Left forelimb (tissue), 1 donor: ENCODE data around the gene SLC17A2.

Experiments
- DNase-seq: peaks from one replicate; pipeline ENCODE4 v3.0.0-alpha.2; 2018; ENCODE audit warnings: low spot score

The SLC17A2 gene

DNA sequence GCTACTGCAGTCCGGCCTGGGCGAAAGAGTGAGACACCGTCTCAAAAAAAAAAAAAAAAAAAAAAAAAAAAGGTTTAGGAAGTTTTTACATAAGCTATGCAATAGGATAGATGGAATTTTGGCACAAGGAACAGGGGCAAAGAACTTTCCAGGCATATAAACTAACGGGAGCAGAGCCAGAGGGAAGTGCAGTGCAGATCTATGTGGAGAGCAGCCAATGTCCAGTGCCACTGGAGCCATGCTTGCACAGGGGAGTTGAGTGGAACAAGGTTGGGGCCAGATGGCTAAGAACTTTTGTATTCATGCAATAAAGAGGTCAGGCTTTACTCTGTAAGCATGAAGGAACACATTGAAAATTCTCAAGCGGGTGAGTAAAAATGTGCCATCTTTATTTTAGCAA lies 10.8 kb downstream of the SLC17A2 start:
- no peak for DNase-seq

DNA sequence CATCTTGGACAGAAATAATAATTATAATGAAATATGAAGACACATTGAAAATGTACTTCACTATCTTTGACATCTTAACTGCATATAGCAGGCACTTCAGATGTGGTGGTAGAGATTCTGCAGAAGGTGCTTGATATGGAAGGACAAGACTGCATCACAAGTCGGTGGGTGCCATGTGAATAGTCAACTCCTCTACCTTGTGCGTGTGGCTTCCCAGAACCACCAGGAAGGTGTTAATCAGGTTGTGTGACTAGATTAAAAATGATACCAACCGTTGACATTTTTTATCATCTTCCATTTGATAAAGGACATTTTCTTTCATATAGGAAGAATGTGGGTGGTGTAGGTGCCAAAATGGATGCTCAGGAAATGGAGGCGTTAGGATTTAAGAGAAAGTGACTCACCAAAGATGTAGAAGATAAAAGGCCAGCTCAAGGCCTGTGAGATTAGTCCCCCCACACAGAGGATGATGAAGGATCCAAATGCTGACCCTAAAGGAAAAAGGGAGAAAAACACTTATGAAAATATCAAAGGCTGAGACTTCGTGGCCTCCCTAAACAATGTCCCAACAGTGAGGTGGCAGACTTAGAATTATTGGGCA lies 12.3 kb downstream of the SLC17A2 start:
- no peak for DNase-seq

DNA sequence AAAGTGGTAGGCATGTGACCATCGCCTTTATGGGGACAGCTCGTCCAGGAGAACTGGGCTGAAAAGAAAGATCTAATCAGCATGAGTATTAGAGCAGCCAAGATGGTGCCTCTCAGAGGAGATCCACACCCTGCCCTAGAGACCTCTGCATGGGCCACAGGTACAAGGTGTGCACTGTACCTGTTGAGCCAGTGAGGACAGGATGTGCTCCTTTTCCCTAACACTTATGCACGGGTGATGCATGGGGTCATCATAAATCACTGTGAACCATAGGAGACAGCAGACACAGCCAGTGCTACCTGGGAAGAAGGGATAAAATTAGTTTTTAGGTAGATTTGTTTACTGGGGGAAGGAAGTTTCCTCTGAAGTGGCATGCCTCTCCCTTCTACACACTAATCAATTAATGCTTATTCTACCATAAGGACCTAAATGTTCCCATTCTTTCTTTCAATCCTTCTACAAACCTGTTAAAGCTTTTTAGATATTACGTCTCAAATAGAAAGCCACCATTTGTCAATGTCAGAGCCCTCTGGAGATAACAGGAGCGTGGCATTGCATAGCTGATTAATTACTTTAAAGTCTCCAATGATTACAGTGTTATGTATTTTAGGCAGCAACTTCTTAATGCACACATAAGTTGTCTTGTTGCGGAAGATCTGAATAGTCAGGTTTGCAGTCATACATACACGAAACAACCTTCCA lies 13.6 kb downstream of the SLC17A2 start:
- no peak for DNase-seq

DNA sequence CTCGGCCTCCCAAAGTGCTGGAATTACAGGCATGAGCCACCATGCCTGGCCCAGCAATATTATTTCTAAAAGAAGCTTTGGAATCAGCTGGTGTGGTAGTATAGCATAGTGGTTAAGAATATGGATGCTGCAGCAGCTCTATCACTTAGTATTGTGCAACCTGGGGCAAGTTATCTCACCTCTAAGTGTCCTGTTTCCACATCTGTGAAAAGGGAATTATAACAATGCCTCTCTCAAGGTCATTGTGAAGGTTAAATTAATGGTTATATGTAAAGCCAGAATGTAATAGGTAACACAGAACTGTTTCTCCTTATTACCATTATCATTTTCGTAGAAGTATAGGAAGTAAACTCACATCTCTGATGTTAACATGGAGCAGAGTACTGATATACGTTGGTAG lies 14.2 kb downstream of the SLC17A2 start:
- no peak for DNase-seq

DNA sequence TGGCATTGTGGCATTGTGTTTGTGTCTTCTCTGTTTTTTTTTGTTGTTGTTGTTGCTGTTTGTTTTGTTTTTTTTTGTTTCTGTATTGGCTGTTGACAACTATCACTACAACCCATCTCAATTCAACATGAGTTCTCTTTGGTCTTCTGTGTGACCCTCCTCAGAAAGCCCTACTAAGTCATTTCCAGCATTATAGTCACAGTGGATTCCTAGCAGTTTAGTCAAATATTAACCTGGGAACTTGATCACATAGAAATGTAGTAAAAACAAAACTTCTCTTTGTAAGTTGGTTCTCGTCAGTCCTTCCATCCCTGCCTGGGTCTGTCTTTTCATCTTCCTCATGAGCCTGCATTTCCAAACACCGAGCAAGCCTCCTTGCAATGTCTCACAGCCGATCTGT lies 16.8 kb downstream of the SLC17A2 start:
- no peak for DNase-seq

DNA sequence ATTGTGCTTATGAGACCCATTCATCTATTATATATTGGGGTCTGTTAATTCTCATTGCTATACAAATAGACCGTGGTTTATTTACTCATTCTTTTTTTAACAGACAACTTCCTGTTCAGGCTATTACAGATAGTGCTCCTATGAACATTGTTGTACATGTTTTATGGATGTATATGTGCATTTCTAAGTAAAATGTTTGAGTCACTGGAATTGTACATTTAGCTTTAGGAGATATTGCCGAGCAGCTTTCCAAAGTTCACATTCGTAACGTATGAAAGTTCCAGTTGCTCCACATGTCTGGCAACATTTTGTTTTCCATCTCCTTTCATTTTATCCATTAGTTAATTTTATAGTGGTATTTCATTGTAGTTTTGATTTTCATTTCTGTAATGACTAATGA lies 19.1 kb downstream of the SLC17A2 start:
- DNase-seq, result no peak

DNA sequence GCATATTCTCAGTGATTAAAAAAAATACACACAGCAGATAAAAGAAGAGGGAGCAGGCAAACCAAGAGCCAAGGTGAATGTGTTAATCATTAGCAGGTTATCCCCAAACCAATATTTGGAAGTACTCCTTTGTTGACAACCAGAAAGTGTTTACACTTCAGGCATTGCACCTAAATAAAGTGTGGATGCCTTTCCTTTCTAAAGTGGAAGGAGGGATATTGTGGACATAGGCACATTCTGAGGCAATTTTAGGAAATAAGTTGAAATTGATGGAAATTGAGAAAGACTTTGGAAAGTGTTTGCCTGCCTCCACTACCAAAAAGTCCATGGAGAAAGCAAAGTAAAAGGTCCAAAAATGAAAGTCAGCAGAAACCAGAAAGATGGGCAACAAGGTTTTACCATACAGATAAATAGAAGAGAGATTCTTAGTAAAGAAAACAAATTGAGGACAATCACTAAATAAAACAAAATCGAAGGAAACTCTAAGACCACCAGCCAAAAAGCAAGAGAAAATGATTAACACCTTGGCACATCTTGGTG lies 22.9 kb downstream of the SLC17A2 start:
- DNase-seq, result no peak

DNA sequence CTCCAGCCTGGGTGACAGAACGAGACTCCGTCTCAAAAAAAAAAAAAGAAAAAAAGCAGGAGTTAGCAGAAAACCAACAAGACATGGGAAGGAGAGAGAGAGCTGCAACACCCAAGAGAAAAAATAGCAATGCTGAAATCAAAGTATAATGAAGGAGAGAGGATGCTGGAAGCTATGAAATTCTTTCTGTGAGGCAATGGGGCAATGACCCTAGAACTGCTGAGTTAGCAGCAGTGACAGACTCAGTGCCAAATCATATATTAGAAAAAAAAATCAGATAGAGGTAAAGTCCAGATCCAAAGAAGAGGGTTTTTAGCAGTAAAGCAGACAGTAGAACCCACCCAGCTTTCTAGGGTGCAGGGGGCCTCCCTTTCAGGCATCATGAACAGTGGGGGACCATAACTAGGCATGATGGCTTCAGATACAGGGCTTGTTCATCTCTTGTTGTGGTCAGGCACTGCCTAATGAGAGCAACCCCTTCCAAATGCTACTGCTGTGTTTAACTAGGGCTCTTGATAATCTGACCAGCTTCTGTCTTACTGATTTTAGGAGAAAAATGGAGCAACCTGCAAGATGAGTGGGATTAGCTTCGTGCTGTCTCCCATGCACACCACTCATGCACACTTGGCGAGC lies 26.9 kb downstream of the SLC17A2 start:
- DNase-seq, result no peak

DNA sequence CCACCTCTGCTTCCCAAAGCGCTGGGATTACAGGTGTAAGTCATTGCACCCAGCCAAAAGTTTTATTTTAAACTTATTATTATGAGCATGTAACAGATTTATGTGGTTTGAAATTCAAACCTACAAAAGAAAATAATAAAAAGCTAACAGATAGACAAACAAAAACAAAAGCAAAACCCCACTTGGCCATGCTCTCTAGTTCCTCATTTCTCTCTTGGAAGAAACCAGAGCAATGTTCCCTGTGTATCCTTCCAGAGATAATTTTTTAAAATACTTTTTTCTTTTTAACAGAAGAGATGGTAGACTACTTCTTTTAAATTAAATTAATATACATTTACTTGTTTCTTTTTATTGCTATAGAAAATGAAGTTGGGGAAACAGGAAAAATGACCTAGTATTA lies 28.4 kb downstream of the SLC17A2 start:
- DNase-seq, result no peak

DNA sequence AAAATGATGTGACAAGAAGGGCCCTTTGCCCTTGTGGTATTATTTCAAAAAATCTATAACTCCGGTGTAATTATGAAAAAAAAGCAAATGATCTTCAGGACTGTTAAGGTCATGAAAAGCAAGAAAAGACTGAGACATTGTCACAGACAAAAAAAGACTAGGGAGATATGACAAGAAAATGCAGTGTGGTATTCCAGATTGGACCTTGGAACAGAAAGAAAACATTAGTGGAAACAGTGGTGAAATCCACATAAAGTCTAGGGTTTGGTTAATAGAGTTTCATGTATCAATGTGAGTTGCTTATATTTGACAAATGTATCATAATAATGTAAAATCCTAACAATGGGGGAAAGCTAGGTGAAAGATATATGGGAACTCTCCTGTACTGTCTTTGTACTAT lies 29.6 kb downstream of the SLC17A2 start:
- DNase-seq, result no peak

DNA sequence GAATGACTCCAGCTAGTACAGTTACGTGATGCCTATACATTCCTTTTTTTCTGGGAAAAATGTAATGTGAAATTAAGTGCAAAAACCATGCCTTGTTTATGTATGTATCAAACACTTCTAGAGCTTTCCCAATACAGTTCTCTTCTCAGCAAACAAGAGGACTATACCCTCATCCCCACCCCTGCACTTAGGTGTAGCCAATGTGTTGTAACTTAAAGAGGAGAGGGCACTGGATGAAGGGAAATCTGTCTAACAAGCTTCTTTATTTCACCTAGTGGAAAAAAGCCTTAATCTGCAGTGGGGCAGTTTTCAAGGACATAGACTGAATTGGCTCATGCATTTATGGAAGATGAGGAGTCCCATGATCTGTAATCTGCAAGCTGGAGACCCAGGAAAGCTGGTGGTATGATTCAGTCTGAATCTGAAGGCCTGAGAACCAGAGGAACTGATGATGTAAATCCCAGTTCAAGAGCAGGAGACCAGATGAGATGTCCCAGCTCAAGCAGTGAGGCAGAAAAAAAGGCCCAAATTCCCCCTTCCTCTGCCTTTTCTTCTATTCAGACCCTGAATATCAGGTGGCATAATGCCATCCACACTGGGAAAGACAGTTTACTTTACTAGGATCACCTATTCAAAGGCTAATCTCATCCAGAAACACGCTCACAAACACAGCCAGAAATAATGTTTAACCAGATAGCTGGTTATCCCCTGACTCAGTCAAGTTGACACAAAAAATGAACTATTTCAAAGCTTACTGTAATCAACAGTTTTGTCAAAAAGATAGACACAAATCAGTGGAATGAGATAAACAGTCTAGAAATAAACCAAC lies 30.7 kb downstream of the SLC17A2 start:
- no peak for DNase-seq

DNA sequence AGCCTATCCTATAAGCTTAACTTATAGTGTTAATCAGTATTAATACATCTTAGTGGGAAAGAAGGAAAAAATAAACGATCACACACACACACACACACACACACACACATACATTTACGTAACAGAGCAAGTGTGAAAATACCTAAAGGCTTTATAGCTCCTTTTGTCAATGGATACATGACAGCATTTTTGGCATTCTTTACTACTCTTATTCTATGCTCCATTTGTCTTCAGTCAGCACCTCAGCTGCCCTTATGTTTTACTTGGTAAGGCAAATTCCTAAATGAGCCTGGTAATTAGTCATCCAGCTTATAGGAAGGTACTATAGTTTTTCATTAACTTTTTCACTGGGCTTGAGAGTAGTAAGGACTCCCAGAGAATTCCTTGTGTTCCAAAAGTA lies 31.4 kb downstream of the SLC17A2 start:
- DNase-seq, result no peak

DNA sequence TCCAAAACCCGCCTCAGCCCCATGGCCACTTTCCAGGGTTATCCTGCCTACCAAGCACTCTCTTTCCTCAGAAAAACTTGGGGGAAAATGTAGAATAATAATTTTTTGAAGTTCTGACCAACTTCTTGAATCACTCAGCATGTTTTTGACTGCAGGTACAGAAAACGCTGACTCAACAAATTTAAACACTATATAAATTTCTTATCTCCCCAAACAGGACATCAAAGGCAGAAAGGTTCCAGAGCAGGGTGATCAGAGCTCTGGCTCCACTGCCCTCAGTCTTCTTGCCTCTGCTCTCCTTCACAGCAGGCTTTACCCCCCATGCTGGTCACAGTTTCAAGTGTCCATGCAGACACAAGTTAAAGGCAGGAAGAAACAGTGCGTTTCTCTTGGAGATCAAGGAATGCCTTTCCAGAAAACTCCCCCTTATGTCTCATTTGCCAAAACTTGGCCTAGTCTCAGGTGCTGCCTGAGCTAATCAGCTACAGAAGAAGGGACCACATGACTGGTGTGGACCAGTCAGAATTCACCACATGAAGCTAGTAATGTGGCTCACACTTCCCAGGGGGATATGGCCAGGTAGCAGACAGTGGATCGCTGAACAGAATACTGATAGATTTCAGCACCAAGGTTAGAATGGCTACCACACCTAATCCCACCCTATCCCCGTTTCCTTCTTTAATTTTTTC lies 32.1 kb downstream of the SLC17A2 start:
- DNase-seq, result no peak

DNA sequence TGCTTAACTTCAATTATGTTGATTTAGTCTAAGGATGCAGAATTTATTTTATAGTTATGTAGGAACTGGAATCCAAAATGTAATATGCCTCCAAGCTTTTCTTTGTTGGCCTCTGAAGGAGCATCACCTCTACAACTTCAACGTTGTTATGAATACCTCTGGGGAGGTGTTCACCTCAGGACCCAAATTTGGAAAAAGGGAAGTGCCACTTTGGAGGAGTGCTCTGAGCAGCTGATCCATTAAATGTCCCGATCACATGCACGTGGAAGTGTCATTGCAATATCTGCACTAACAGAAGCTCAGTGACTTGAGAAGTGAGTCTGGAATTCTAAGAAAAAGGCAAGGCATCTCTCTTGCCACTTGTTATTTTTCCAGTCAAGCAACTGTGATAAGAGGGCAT lies 34.2 kb downstream of the SLC17A2 start:
- no peak for DNase-seq

DNA sequence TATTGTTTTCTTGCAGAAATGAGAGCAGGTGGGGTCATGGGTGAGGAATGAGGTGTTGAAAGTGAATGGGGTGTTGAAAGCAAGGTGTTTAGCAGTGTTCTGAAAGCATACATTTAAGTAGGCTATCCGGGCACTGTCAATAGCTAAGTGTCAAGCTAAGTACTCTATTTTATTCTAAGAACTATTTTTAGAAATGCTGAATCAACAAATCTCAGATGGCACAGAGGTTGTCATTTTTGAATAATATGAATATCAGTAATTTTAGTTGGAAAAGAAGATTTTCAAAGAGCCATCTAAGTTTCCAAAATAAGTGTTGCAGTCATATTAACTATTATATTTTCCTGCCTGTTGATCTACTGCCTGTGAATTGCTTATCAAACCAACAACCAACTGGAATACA lies 34.7 kb downstream of the SLC17A2 start:
- no peak for DNase-seq

DNA sequence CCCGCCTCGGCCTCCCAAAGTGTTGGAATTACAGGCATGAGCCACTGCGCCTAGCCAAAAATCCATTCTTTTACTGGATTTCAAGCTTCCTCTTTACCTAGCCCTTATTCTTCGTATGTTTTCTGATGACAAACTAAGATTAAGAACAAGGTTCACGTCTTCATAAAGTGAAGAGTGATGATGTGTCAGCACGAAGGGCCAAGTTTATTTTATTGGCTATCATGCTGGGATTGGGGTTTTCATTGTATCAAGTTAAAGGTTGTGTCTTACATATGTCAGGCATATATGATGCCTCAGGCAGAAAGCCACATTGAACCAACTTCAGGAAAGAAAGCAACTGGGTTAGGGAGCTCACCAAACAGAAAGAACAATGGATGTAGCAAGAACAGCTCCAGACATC lies 36.7 kb downstream of the SLC17A2 start:
- no peak for DNase-seq

DNA sequence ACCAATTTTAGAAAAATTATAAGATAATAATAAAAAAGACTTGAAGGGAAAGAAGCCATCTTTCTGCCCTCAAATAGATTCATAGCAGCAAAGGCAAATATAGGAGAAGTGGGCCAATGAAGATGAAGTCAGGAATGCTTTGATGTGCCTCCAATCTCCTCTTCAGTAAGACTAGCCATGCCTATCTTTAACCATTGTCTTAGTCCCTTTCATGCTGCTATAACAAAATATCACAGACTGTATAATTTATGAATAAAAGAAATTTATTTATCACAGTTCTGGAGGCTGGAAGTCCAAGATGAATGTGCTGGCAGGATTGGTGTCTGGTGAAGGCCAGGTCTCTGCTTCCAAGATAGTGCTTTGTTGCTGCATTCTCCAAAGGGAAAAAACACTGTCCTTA lies 37.6 kb downstream of the SLC17A2 start:
- DNase-seq, result no peak

DNA sequence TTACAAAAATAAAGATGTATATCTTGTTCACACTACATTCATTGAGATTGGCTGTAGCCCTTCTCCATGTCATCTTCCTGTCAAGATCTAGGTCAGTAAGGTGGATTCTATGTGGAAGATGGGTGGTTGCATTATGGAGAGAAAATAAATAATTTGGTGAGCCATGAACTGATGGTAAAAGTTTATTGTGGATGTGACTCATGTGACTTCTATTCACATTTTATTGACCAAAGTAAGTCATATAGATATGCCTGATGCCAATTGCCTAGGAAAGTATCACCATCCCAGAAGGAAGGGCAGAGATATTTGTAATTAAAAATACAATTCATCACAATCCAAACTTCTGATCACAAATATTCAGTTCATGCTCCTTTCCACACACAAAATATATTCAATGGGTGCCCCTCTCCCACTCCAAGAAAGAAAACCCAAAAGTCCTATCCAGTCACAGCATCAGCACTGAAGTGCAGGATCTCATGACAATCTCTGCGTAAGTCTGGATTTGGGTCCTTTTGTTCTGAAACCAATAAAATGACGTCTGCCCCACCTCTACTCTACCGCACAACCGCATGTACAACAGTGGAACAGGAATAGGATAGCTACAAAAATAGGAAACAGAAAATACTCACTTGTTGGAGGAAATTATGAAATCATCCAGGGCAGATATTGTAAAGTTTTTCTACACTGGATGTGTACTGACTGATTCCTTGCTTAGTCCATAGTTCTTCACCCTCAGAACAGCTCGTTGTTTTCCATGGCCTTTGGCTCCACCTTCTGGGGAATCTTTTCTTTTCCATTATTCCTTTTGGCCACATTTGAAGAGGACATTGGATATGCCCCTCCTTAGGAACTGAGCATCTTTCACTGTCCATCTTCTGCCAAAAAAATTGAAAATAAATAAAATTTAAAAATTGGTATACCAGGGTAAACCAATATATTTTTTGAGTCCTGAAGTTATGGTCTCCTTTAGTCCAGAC lies 40.3 kb downstream of the SLC17A2 start:
- DNase-seq, result no peak

DNA sequence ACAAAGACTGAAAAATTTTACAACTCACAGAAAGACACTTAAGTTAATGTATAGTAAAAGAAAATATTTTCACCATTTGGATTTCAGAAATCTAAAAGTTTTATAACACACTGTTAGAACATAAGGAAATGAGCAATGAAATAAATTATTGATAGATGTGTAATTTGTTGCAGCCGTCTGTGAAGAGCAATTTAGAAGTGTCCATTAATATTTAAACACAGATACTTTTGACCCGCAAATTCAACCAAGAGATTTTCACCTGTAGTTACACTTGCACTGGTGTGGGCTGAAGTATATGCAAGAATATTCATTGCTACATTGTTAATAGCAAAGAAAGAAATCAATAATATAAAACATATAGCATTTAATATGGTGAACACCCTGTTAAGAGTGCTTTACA lies 41.9 kb downstream of the SLC17A2 start:
- DNase-seq, result no peak

DNA sequence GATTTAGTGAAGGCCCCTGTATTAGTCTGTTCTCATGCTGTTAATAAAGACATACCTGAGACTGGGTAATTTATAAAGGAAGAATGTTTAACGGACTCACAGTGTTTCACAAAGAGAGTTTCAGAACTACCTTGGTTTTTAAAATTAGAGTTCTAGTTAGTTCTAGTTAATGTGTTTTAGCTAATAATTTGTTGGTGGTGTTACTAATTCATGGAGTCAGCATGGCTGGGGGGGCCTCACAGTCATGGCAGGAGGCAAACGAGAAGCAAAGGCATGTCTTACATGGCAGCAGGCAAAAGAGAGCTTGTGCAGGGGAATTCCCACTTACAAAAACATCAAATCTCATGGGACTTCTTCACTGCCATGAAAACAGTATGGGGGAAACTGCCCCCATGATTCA lies 44.4 kb downstream of the SLC17A2 start:
- DNase-seq, result no peak

DNA sequence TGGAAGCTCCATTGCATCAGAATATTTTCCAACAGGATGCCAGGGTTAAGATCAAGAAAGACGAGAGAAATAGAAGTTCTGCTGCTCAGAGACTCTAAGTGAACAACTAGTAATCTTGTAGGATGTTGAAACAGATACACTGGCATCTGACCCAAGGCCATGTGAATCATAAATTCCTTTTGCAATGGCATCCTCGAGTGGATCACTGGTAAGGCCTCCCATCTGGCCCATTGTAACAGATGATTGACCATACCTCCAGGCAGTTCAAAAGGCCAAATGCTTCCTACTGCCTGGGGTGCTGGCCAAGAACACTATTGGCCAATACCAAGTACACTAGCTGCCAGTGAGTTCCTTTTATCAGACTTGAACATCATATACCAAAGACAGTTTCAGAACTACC lies 46.5 kb downstream of the SLC17A2 start:
- DNase-seq, result no peak
